Activated CD8-positive, alpha-beta T cell treated with anti-CD3 and anti-CD28 coated beads for 36 hours (primary cell): Measurements from ENCODE around the gene C1orf174. TPM values are rescaled to one million over a fixed set of nuclear protein-coding genes. Genes with fewer than 3 reads are reported as not detected.

Experiments used
- ATAC-seq: fragments of 200-7000 bp; cut with Tn5 transposase; one replicate; pipeline ENCODE4 v1.10.0; 2021; ENCODE audit warnings: mild to moderate bottlenecking, moderate library complexity
- CTCF ChIA-PET: fragments of 350-600 bp; sonication (Branson Sonifier 250); formaldehyde crosslinking; loops from one replicate; lab custom pipeline; 2021; ENCODE audit warnings: antibody characterized with exemption; lab: Charles Lee
- POLR2A ChIA-PET: fragments of 350-600 bp; sonication (Branson Sonifier 250); formaldehyde crosslinking; loops from one replicate; lab custom pipeline; 2021; ENCODE audit warnings: antibody characterized with exemption; lab: Charles Lee
- DNase-seq: peaks from one replicate; pipeline ENCODE4 v3.0.0-alpha.2; 2020
- H3K27ac Mint-ChIP-seq: one replicate; pipeline ENCODE4 v1.8.0; 2021; ENCODE audit warnings: mild to moderate bottlenecking, mixed read lengths
- H3K27me3 Mint-ChIP-seq: one replicate; pipeline ENCODE4 v1.8.0; 2021; ENCODE audit warnings: mixed read lengths
- H3K36me3 Mint-ChIP-seq: one replicate; pipeline ENCODE4 v1.8.0; 2021; ENCODE audit warnings: low read depth, mixed read lengths
- H3K4me1 Mint-ChIP-seq: one replicate; pipeline ENCODE4 v1.8.0; 2021; ENCODE audit warnings: low read depth, mixed read lengths
- H3K4me3 Mint-ChIP-seq: one replicate; pipeline ENCODE4 v1.8.0; 2021; ENCODE audit warnings: mild to moderate bottlenecking, moderate library complexity, mixed read lengths
- H3K9me3 Mint-ChIP-seq: one replicate; pipeline ENCODE4 v1.8.0; 2021; ENCODE audit warnings: mixed read lengths
- CTCF ChIP-seq: fragments of 200-600 bp; IDR thresholded peaks from one replicate; pipeline ENCODE4 v1.8.0; 2022; ENCODE audit warnings: antibody characterized with exemption, mild to moderate bottlenecking
- intact Hi-C: fragments of 100-400 bp; cut with micrococcal nuclease; formaldehyde crosslinking; loops from one replicate; pipeline ENCODE4 v1.10.0; 2022
- total RNA-seq, 2 experiments: library from RNA; stranded (reverse); gene quantifications; one replicate each; pipeline ENCODE4 v1.2.3, GENCODE V29; 2021

C1orf174 gene
- total RNA-seq, 2 experiments from 2014 or later: 43.7 to 44.0 TPM

DNA sequence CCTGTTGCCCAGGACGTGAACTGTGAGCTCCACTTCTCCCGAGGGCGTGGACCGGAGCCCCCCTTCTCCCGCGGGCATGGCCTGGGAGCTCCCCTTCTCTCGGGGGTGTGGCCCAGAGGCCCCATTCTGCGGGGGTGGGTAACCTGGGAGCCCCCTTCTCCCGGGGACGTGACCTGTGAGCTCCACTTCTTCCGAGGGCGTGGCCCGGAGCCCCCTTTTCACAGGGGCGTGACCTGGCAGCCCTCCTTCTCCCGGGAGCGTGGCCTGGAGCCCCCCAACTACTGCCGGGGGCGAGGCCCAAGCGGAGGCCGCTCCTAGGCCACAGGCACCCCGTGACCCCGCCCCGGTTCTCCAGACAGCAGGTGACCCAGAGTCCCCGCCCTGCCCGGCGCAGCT lies 320 bp downstream of the C1orf174 start:
- ChIA-PET POLR2A (interaction anchor here (1.1 to 2.7 kb wide), 6 partner anchors 9 to 128 kb away, joined by 3 to 18 read pairs (median 4); partner anchors contain the start of genes CEP104 and DFFB), CTCF (interaction anchor here (0.8 to 1.7 kb wide), 6 partner anchors 11 to 104 kb away, joined by 3 to 11 read pairs (median 4); partner anchors contain the start of genes DFFB and LRRC47)
- TF ChIP-seq CTCF: no peak
- peak overlapping the region; percentile 88 for H3K4me3 Mint-ChIP-seq
- ATAC-seq (no peak), DNase-seq (no peak)
- H3K27me3 Mint-ChIP-seq: no peaks in the 10 kb centered on the region
- H3K36me3 Mint-ChIP-seq: peaks cover 30% of the 10 kb centered on the region
- intact Hi-C loops: loop anchor here (1.0 kb wide), 1 partner anchor 42 kb away; the partner anchor contains the start of genes CEP104 and DFFB
- H3K4me1 Mint-ChIP-seq: peaks cover 50% of the 10 kb centered on the region
- H3K9me3 Mint-ChIP-seq: peaks cover 6% of the 10 kb centered on the region
- peak overlapping the region; percentile 99 for H3K27ac Mint-ChIP-seq

- peaks cover 30% of the 10 kb centered on the region for H3K36me3 Mint-ChIP-seq
- TF ChIP-seq CTCF: no peak
- peaks cover 6% of the 10 kb centered on the region for H3K9me3 Mint-ChIP-seq
- intact Hi-C loops: no loop called here
- no peaks in the 10 kb centered on the region for H3K27me3 Mint-ChIP-seq
- ChIA-PET POLR2A (interaction anchor here (1.1 to 2.7 kb wide), 5 partner anchors 9 to 127 kb away, joined by 3 to 18 read pairs (median 3); partner anchors contain the start of genes CEP104 and DFFB), CTCF (interaction anchor here (0.8 to 1.7 kb wide), 6 partner anchors 10 to 103 kb away, joined by 3 to 11 read pairs (median 4); partner anchors contain the start of genes DFFB and LRRC47)
- ATAC-seq (no peak), DNase-seq (no peak)
- peaks cover 50% of the 10 kb centered on the region for H3K4me1 Mint-ChIP-seq
- H3K27ac Mint-ChIP-seq: peak overlapping the region; percentile 99
- H3K4me3 Mint-ChIP-seq: peak overlapping the region; percentile 88
Observed at GRCh38 chr1:3898994-3899753, 898 bp downstream of the C1orf174 start.

GRCh38 chr1:3898475-3898735 lies 1.7 kb downstream of the C1orf174 start:
- H3K27me3 Mint-ChIP-seq: no peaks in the 10 kb centered on the region
- peaks cover 44% of the 10 kb centered on the region for H3K4me1 Mint-ChIP-seq
- no peak for TF ChIP-seq CTCF
- H3K27ac Mint-ChIP-seq: no peak overlapping the region
- peaks cover 31% of the 10 kb centered on the region for H3K36me3 Mint-ChIP-seq
- DNase-seq: no peak
- H3K9me3 Mint-ChIP-seq: peaks cover 6% of the 10 kb centered on the region
- POLR2A ChIA-PET: no interaction called here
- peak overlapping the region; percentile 88 for H3K4me3 Mint-ChIP-seq
- CTCF ChIA-PET: no interaction called here
- intact Hi-C loops: no loop called here
- no peak for ATAC-seq

DNA sequence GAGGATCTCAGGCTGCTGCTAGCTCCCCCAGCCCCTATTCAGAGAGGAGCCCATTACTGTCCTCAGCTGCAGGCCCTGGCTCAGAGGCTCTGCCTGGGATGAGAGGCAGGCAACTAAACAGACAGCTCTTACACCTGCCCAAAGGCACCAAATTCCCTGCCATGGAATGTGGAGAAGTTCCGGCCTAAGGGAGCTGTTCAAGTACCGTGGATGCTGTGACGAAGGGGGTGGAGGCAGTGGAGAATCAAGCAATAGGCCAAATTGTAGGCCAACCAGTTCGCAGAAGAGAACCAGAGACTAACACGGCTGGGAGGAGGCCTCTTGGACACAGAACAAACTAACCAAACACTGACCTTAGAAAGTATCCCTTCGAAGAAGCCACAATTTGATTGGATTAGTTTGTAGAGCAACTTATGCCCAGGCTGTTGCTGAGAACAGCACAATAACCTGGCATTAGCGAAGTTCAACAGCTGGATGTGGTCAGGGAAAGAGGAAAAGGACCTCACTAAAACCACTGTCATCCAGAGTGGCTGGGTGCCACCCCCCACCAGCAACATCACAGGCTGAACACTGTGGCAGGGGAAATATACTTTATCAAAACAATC lies 3.6 kb downstream of the C1orf174 start:
- no peak for DNase-seq
- H3K27me3 Mint-ChIP-seq: no peaks in the 10 kb centered on the region
- CTCF ChIA-PET: no interaction called here
- H3K4me3 Mint-ChIP-seq: no peak overlapping the region
- H3K9me3 Mint-ChIP-seq: peaks cover 6% of the 10 kb centered on the region
- no peak for ATAC-seq
- intact Hi-C loops: no loop called here
- no peak for TF ChIP-seq CTCF
- H3K36me3 Mint-ChIP-seq: peaks cover 42% of the 10 kb centered on the region
- POLR2A ChIA-PET: no interaction called here
- peaks cover 36% of the 10 kb centered on the region for H3K4me1 Mint-ChIP-seq
- H3K27ac Mint-ChIP-seq: no peak overlapping the region

GRCh38 chr1:3895951-3896325 lies 4.1 kb downstream of the C1orf174 start:
- H3K4me1 Mint-ChIP-seq: peaks cover 40% of the 10 kb centered on the region
- no peak overlapping the region for H3K27ac Mint-ChIP-seq
- DNase-seq (no peak), ATAC-seq (no peak)
- H3K9me3 Mint-ChIP-seq: peaks cover 6% of the 10 kb centered on the region
- CTCF ChIA-PET: no interaction called here
- POLR2A ChIA-PET: no interaction called here
- TF ChIP-seq CTCF: no peak
- no peak overlapping the region for H3K4me3 Mint-ChIP-seq
- intact Hi-C loops: no loop called here
- no peaks in the 10 kb centered on the region for H3K27me3 Mint-ChIP-seq
- H3K36me3 Mint-ChIP-seq: peaks cover 45% of the 10 kb centered on the region
